Hepatocyte (in vitro differentiated cells): ENCODE data around the gene NOS1AP. TPM values are rescaled to one million over a fixed set of nuclear protein-coding genes. Genes with fewer than 3 reads are reported as not detected.
"Not testable (repeated sequence)": the region's sequence is repeated elsewhere in the genome, so short reads cannot be mapped to it uniquely, and the experiment has no call there.

Experiments
- DNase-seq: peaks from one replicate; pipeline ENCODE4 v3.0.0-alpha.2; 2016; ENCODE audit warnings: low spot score
- H2AFZ ChIP-seq: fragments of 200-600 bp; sonication (generic); 2 replicates; pipeline ENCODE4 v1.6.0; 2016; ENCODE audit warnings: antibody characterized with exemption, mild to moderate bottlenecking
- H3K27ac ChIP-seq: fragments of 200-600 bp; sonication (generic); 2 replicates; pipeline ENCODE4 v1.5.1; 2016; ENCODE audit warnings: mild to moderate bottlenecking
- H3K27me3 ChIP-seq: fragments of 200-600 bp; sonication (generic); 2 replicates; pipeline ENCODE4 v1.6.1; 2016
- H3K36me3 ChIP-seq: fragments of 200-600 bp; sonication (generic); replicated peaks from 2 replicates; pipeline ENCODE4 v1.5.1; 2016; ENCODE audit warnings: low read depth; ENCODE audit not compliant: insufficient read depth
- H3K4me1 ChIP-seq: fragments of 200-600 bp; sonication (generic); 2 replicates; pipeline ENCODE4 v1.5.1; 2016; ENCODE audit warnings: mild to moderate bottlenecking, moderate library complexity; ENCODE audit not compliant: insufficient read depth
- H3K4me2 ChIP-seq: fragments of 200-600 bp; sonication (generic); 2 replicates; pipeline ENCODE4 v1.6.0; 2016
- H3K4me3 ChIP-seq: fragments of 200-600 bp; sonication (generic); 2 replicates; pipeline ENCODE4 v1.5.1; 2016; ENCODE audit warnings: mild to moderate bottlenecking
- H3K79me2 ChIP-seq: fragments of 200-600 bp; sonication (generic); 2 replicates; pipeline ENCODE4 v1.6.0; 2017; ENCODE audit warnings: mild to moderate bottlenecking
- H3K9me2 ChIP-seq: fragments of 200-600 bp; sonication (generic); replicated peaks from 2 replicates; pipeline ENCODE4 v1.6.0; 2017; ENCODE audit warnings: mild to moderate bottlenecking; ENCODE audit not compliant: insufficient read depth
- H3K9me3 ChIP-seq: fragments of 200-600 bp; sonication (generic); 2 replicates; pipeline ENCODE4 v1.5.1; 2016; ENCODE audit warnings: low read depth, mild to moderate bottlenecking
- H4K20me1 ChIP-seq: fragments of 200-600 bp; sonication (generic); 2 replicates; pipeline ENCODE4 v1.6.0; 2016; ENCODE audit warnings: mild to moderate bottlenecking; ENCODE audit not compliant: insufficient read depth, poor library complexity, severe bottlenecking
- CTCF ChIP-seq: fragments of 200-600 bp; sonication (generic); IDR thresholded peaks from 2 replicates; pipeline ENCODE4 v1.5.1; 2016; ENCODE audit warnings: antibody characterized with exemption, mild to moderate bottlenecking; ENCODE audit not compliant: poor library complexity
- EZH2 ChIP-seq: fragments of 200-600 bp; sonication (generic); IDR thresholded peaks from 2 replicates; pipeline ENCODE4 v1.6.1; 2016; ENCODE audit warnings: antibody characterized with exemption, mild to moderate bottlenecking, borderline replicate concordance
- EZH2phosphoT487 ChIP-seq: fragments of 200-600 bp; sonication (generic); IDR thresholded peaks from one replicate; pipeline ENCODE4 v1.6.1; 2018; ENCODE audit warnings: antibody characterized with exemption, mild to moderate bottlenecking, low read depth, moderate library complexity; ENCODE audit not compliant: unreplicated experiment, severe bottlenecking
- WGBS: methylation state at CpG from one replicate; pipeline ENCODE4 v1.1.6; 2016; ENCODE audit warnings: low lambda C conversion rate; ENCODE audit errors: missing lambda C conversion rate; 5-methylcytosine and 5-hydroxymethylcytosine counted together
- polyA plus RNA-seq: library from polyadenylated mRNA; unstranded; fragments of >200 nt; fragmentation: Nextera tagmentation; extraction: Ambion mirVana; gene quantifications from 2 replicates; pipeline ENCODE4 v1.2.1, GENCODE V29; 2016
- total RNA-seq: library from RNA; depleted of rRNA; stranded (reverse); fragments of >200 nt; gene quantifications from 2 replicates; pipeline ENCODE4 v1.2.3, GENCODE V29; 2014

Gene NOS1AP
- total and polyA plus RNA-seq, 2 experiments from 2014 or later = 0.97 to 4.4 TPM

DNA sequence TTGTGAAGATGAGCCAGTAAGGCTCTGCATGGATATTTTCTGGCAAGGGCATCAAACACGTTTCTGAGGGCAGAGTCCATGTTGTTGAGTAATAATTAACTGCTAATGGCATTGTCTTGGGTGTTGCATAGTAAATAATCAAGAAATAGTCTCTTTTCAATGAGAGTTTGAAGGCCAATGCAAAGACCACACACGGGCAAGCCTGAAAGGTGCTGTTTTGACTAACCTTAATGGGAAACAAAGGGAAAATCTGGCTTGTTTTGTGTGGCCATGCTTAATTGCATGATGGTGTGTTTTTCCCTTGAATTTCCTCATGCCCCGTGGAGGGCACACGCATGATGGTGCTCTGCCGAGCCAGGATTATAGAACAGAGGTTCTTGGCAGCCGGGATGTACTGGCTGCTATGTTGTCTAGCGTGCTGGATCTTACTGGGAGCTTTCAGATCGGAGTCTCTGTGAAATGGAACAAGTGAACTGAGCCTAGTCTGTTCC is 127.6 kb downstream of the NOS1AP start:
- Histone ChIP-seq H3K79me2 (peaks cover 25% of the 10 kb centered on the region), H3K4me3 (no peak overlapping the region), H3K36me3 (no peaks in the 10 kb centered on the region), H3K27me3 (no peaks in the 10 kb centered on the region), H4K20me1 (no peaks in the 10 kb centered on the region), H3K9me3 (no peaks in the 10 kb centered on the region), H3K27ac (peak overlapping the region; percentile 56), H3K4me2 (peak overlapping the region; percentile 8), H3K9me2 (no peaks in the 10 kb centered on the region), H3K4me1 (peaks cover 30% of the 10 kb centered on the region), H2AFZ (no peak overlapping the region)
- no peak for DNase-seq
- WGBS = 86% methylated on average over 8 of the region's 8 CpGs
- no peak for TF ChIP-seq EZH2phosphoT487
- TF ChIP-seq EZH2 = no peak
- TF ChIP-seq CTCF = no peak

- TF ChIP-seq CTCF (no peak), EZH2phosphoT487 (no peak), EZH2 (no peak)
- Histone ChIP-seq H3K9me3 (no peaks in the 10 kb centered on the region), H3K27ac (peak overlapping the region; percentile 56), H4K20me1 (no peaks in the 10 kb centered on the region), H3K4me2 (no peak overlapping the region), H3K9me2 (no peaks in the 10 kb centered on the region), H3K4me1 (peaks cover 23% of the 10 kb centered on the region), H3K4me3 (no peak overlapping the region), H3K27me3 (no peaks in the 10 kb centered on the region), H3K79me2 (peaks cover 29% of the 10 kb centered on the region), H3K36me3 (no peaks in the 10 kb centered on the region), H2AFZ (no peak overlapping the region)
- no peak for DNase-seq
- WGBS = 82% methylated on average over 13 of the region's 13 CpGs
Observed at GRCh38 chr1:162197615-162198421, 128.3 kb downstream of the NOS1AP start.

DNA sequence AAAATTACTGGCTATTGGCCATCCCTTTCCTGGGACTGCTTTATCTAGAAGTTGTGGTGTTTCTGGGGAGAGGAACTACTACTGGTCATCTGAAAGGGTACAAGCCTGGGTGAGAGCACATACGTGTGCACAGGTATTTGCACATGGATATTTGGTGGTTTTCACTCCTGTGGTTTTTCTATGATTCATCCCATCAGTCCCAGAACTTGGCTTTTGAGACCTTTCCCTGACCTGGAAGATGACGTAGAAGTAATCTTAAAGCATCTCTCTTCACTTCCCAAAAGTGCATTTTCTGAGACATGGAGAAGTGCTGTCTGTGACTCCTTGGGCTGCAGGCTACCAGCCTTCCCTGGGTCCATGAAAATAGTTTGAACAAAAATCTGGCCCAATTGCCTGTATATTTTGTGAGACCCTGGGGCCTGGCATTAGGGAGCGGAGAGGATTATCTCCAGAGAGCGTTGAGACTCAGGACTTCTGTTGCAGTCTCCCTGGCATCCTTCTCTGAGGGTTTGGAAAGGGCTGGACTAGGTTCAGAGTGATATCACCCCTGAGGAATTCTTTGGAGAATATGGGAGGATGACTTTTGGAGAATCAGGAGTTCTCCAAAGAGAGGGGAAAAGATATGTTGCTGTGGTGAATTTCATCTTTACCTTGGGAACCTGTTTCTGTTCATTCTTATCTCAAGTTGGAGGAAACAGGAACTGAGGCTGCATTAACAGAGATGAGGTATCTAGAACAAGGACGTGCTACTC is 130.8 kb downstream of the NOS1AP start:
- Histone ChIP-seq H3K4me1 (peaks cover 9% of the 10 kb centered on the region), H3K4me2 (no peak overlapping the region), H3K79me2 (peaks cover 29% of the 10 kb centered on the region), H3K36me3 (no peaks in the 10 kb centered on the region), H3K9me2 (no peaks in the 10 kb centered on the region), H2AFZ (no peak overlapping the region), H3K27me3 (no peaks in the 10 kb centered on the region), H3K9me3 (no peaks in the 10 kb centered on the region), H3K27ac (no peak overlapping the region), H4K20me1 (no peaks in the 10 kb centered on the region), H3K4me3 (no peak overlapping the region)
- DNase-seq = no peak
- TF ChIP-seq CTCF (no peak), EZH2phosphoT487 (no peak), EZH2 (no peak)
- WGBS = 87% methylated on average over 5 of the region's 5 CpGs

GRCh38 chr1:162201062-162201461 is 131.6 kb downstream of the NOS1AP start:
- H3K4me3 ChIP-seq, H3K36me3 ChIP-seq, H2AFZ ChIP-seq, H3K27me3 ChIP-seq, H3K9me3 ChIP-seq, H3K4me2 ChIP-seq, H4K20me1 ChIP-seq, H3K9me2 ChIP-seq, H3K27ac ChIP-seq, DNase-seq, H3K4me1 ChIP-seq: not testable (repeated sequence)
- peaks cover 29% of the 10 kb centered on the region for H3K79me2 ChIP-seq
